A549 (cell line): ENCODE results near the gene MRLN. TPM values are rescaled to one million over a fixed set of nuclear protein-coding genes. Genes with fewer than 3 reads are reported as not detected.

ENCODE experiments used
- ATAC-seq, 2 experiments: fragments of 200-7000 bp in 1 of 2; fragments of >200 bp in 1 of 2; cut with Nextera tagmentation in 1 of 2; cut with Tn5 transposase in 1 of 2; 3 replicates each; pipeline versions ENCODE4 v1.8.0 to v1.9.1; 2018 to 2020; ENCODE audit warnings: mild to moderate bottlenecking in 1 of 2, moderate library complexity in 1 of 2
- CTCF ChIA-PET: fragments of 300-600 bp; sonication (Branson Sonifier 250); formaldehyde crosslinking; extraction: SDS; loops from one replicate; lab custom pipeline; 2021; ENCODE audit warnings: antibody characterized with exemption, inconsistent platforms; lab: Yijun Ruan, JAX
- POLR2A ChIA-PET: fragments of 350-600 bp; formaldehyde crosslinking; extraction: SDS; loops from one replicate; lab custom pipeline; 2021; ENCODE audit warnings: antibody characterized with exemption, inconsistent platforms; lab: Yijun Ruan, JAX
- DNase-seq, 2 experiments: peaks; one replicate each; pipeline versions ENCODE4 v3.0.0 to v3.0.0-alpha.2; 2011 to 2016; ENCODE audit warnings: low read depth in 1 of 2, low spot score in 1 of 2
- FAIRE-seq: peaks from 2 replicates; lab custom pipeline; 2011; peaks lifted over from hg19 to GRCh38; lab: Jason Lieb, UNC
- H3K27ac ChIP-seq, 2 experiments: fragments of >200 bp; sonication (Bioruptor Twin); formaldehyde crosslinking; 3 replicates each; pipeline ENCODE4 v1.5.1; 2016 to 2017
- H3K4me1 ChIP-seq: fragments of >200 bp; sonication (Bioruptor Twin); formaldehyde crosslinking; 3 replicates; pipeline ENCODE4 v1.6.1; 2016
- H3K4me2 ChIP-seq: fragments of >200 bp; sonication (Bioruptor Twin); formaldehyde crosslinking; 3 replicates; pipeline ENCODE4 v1.6.1; 2016
- H3K4me3 ChIP-seq: fragments of >200 bp; sonication (Bioruptor Twin); formaldehyde crosslinking; 3 replicates; pipeline ENCODE4 v1.5.1; 2016
- H3K9me3 ChIP-seq: fragments of >200 bp; sonication (Bioruptor Twin); formaldehyde crosslinking; 3 replicates; pipeline ENCODE4 v1.6.1; 2016
- BHLHE40 ChIP-seq: IDR thresholded peaks from 2 replicates; pipeline ENCODE4 v1.6.1; 2012; ENCODE audit warnings: low read depth, low read length, inconsistent platforms
- CBX2 ChIP-seq: fragments of 200-600 bp; sonication (generic); IDR thresholded peaks from 2 replicates; pipeline ENCODE4 v1.6.1; 2016; ENCODE audit warnings: low read depth, mild to moderate bottlenecking, borderline replicate concordance
- CEBPB ChIP-seq, 2 experiments: fragments of >200 bp in 1 of 2; sonication (Bioruptor Twin) in 1 of 2; formaldehyde crosslinking in 1 of 2; IDR thresholded peaks; 2 replicates each; pipeline ENCODE4 v1.6.1; 2012 to 2016
- CHD4 ChIP-seq: fragments of 200-600 bp; sonication (generic); IDR thresholded peaks from 2 replicates; pipeline ENCODE4 v1.6.1; 2016; ENCODE audit warnings: antibody characterized with exemption, mild to moderate bottlenecking, borderline replicate concordance
- CTCF ChIP-seq: fragments of >200 bp; sonication (Bioruptor Twin); formaldehyde crosslinking; IDR thresholded peaks from 3 replicates; pipeline ENCODE4 v1.5.1; 2016
- E2F6 ChIP-seq: IDR thresholded peaks from 2 replicates; pipeline ENCODE4 v1.6.1; 2012; ENCODE audit warnings: low read depth, borderline replicate concordance
- EHMT2 ChIP-seq: fragments of 200-600 bp; sonication (generic); IDR thresholded peaks from 2 replicates; pipeline ENCODE4 v1.6.1; 2016; ENCODE audit warnings: antibody characterized with exemption, low read depth, mild to moderate bottlenecking, moderate library complexity
- ELK1 ChIP-seq: fragments of 150-350 bp; IDR thresholded peaks from 2 replicates; pipeline ENCODE4 v1.6.1; 2014; ENCODE audit warnings: low read depth, mild to moderate bottlenecking, low read length
- EP300 ChIP-seq, 2 experiments: fragments of >200 bp; sonication (Bioruptor Twin); formaldehyde crosslinking; IDR thresholded peaks; 2 replicates in 1 of 2; 3 replicates in 1 of 2; pipeline ENCODE4 v1.6.1; 2016 to 2017
- FOXS1 ChIP-seq: fragments of 250-450 bp; sonication (Bioruptor Pico); IDR thresholded peaks from 2 replicates; pipeline ENCODE4 v1.5.0; 2020; ENCODE audit warnings: mild to moderate bottlenecking, moderate library complexity
- GATA3 ChIP-seq: IDR thresholded peaks from 2 replicates; pipeline ENCODE4 v1.6.1; 2012; ENCODE audit warnings: borderline replicate concordance
- HDAC2 ChIP-seq: fragments of 200-600 bp; sonication (generic); IDR thresholded peaks from 2 replicates; pipeline ENCODE4 v1.6.1; 2016
- HOXA7 ChIP-seq: fragments of 250-450 bp; sonication (Bioruptor Pico); IDR thresholded peaks from 2 replicates; pipeline ENCODE4 v1.5.0; 2020; ENCODE audit warnings: mild to moderate bottlenecking, moderate library complexity
- HOXB13 ChIP-seq: fragments of 250-450 bp; sonication (Bioruptor Pico); IDR thresholded peaks from 2 replicates; pipeline ENCODE4 v1.5.0; 2020; ENCODE audit warnings: low read depth, mild to moderate bottlenecking, moderate library complexity
- HOXB5 ChIP-seq: fragments of 250-450 bp; sonication (Bioruptor Pico); IDR thresholded peaks from 2 replicates; pipeline ENCODE4 v1.5.0; 2020; ENCODE audit warnings: mild to moderate bottlenecking, moderate library complexity
- JUNB ChIP-seq: fragments of >200 bp; sonication (Bioruptor Twin); formaldehyde crosslinking; IDR thresholded peaks from 2 replicates; pipeline ENCODE4 v1.6.1; 2016
- KDM1A ChIP-seq: fragments of 200-600 bp; sonication (generic); IDR thresholded peaks from 2 replicates; pipeline ENCODE4 v1.6.1; 2016; ENCODE audit warnings: low read depth, mild to moderate bottlenecking
- MAFK ChIP-seq: fragments of 450-650 bp; IDR thresholded peaks from 2 replicates; pipeline ENCODE4 v1.6.1; 2014; ENCODE audit not compliant: partially characterized antibody
- MAX ChIP-seq: IDR thresholded peaks from 2 replicates; pipeline ENCODE4 v1.6.1; 2012
- MAZ ChIP-seq: fragments of 150-350 bp; IDR thresholded peaks from 2 replicates; pipeline ENCODE4 v1.6.1; 2014; ENCODE audit warnings: antibody characterized with exemption, low read depth, low read length, borderline replicate concordance
- MYC ChIP-seq: IDR thresholded peaks from 2 replicates; pipeline ENCODE4 v1.6.1; 2012; ENCODE audit warnings: mild to moderate bottlenecking, inconsistent platforms, low read length, improper control_type of control experiment, borderline replicate concordance
- NFE2L2 ChIP-seq: fragments of 150-350 bp; conservative IDR thresholded peaks from 2 replicates; pipeline ENCODE4 v1.6.1; 2014; ENCODE audit warnings: low read length
- NPAS2 ChIP-seq: fragments of 250-450 bp; sonication (Bioruptor Pico); IDR thresholded peaks from 2 replicates; pipeline ENCODE4 v1.8.0; 2022; ENCODE audit warnings: mild to moderate bottlenecking, moderate library complexity, borderline replicate concordance
- PBX3 ChIP-seq: IDR thresholded peaks from 2 replicates; pipeline ENCODE4 v1.6.1; 2012
- RARB ChIP-seq: fragments of 250-450 bp; sonication (Bioruptor Pico); IDR thresholded peaks from 2 replicates; pipeline ENCODE4 v1.8.0; 2021; ENCODE audit warnings: mild to moderate bottlenecking, moderate library complexity
- RFX5 ChIP-seq: fragments of 450-650 bp; IDR thresholded peaks from 2 replicates; pipeline ENCODE4 v1.7.1; 2014; ENCODE audit warnings: antibody characterized with exemption, mild to moderate bottlenecking, moderate library complexity
- TP53 ChIP-seq: fragments of 250-450 bp; sonication (Bioruptor Pico); IDR thresholded peaks from 2 replicates; pipeline ENCODE4 v1.5.0; 2021; ENCODE audit warnings: mild to moderate bottlenecking, moderate library complexity
- USF2 ChIP-seq: fragments of 450-650 bp; IDR thresholded peaks from 2 replicates; pipeline ENCODE4 v1.6.1; 2014; ENCODE audit warnings: antibody characterized with exemption
- ZNF302 ChIP-seq: fragments of 250-450 bp; sonication (Bioruptor Pico); IDR thresholded peaks from 2 replicates; pipeline ENCODE4 v1.9.0; 2021; ENCODE audit warnings: inconsistent platforms, mild to moderate bottlenecking, moderate library complexity
- WGBS: methylation state at CpG from one replicate; pipeline ENCODE4 v1.1.6; 2017; ENCODE audit errors: missing lambda C conversion rate; 5-methylcytosine and 5-hydroxymethylcytosine counted together
- polyA plus RNA-seq, 4 experiments: library from polyadenylated mRNA; depleted of rRNA in 3 of 4; stranded (reverse); fragments of >200 nt; fragmentation: RNase III in 1 of 4; extraction: RNeasy Plus Mini Kit Qiagen cat#74134 plus additional on column Dnase treatment in 1 of 4; gene quantifications; 2 replicates in 3 of 4; 3 replicates in 1 of 4; pipeline ENCODE4 v1.2.3, GENCODE V29; 2011 to 2017

MRLN gene
- polyA plus RNA-seq, 2 of the 4 experiments (the other 2 are of a cell fraction), result not detected

- no peaks in the 10 kb centered on the region for H3K4me1 ChIP-seq
- TF ChIP-seq HOXB5 (no peak), GATA3 (no peak), ZNF302 (CRISPR knock-in tag) (no peak), MAZ (no peak), JUNB (no peak), RARB (CRISPR knock-in tag) (no peak), MAFK (no peak), USF2 (no peak), FOXS1 (CRISPR knock-in tag) (no peak), CBX2 (no peak), BHLHE40 (no peak), HOXB13 (CRISPR knock-in tag) (no peak), EHMT2 (no peak), RFX5 (no peak), MAX (no peak), HOXA7 (CRISPR knock-in tag) (no peak), MYC (no peak)
- ChIA-PET CTCF (interaction anchor here (0.6 kb wide), 1 partner anchor 1800 kb away, joined by 3 read pairs; no protein-coding TSS in a partner anchor), POLR2A (no interaction called here)
- no peak for DNase-seq
- no peak overlapping the region for H3K27ac ChIP-seq
- no peak overlapping the region for H3K4me3 ChIP-seq
- 18% methylated on average over 2 of the region's 2 CpGs for WGBS
- no peak for FAIRE-seq
- H3K9me3 ChIP-seq, result no peaks in the 10 kb centered on the region
- H3K4me2 ChIP-seq, result no peak overlapping the region
- no peak for ATAC-seq
Observed at GRCh38 chr10:59692113-59692512, 61.1 kb downstream of the MRLN start.

GRCh38 chr10:59688921-59689351 is 64.3 kb downstream of the MRLN start:
- Histone ChIP-seq H3K4me1 (no peaks in the 10 kb centered on the region), H3K4me2 (no peak overlapping the region)
- ATAC-seq, result no peak
- CTCF ChIA-PET, result no interaction called here
- no peak for TF ChIP-seq HDAC2
- no peak for TF ChIP-seq HOXB5
- no peak for TF ChIP-seq NFE2L2
- no peak for TF ChIP-seq TP53 (CRISPR knock-in tag)
- no peak for TF ChIP-seq CEBPB (IDR thresholded peaks at IDR 0.05)
- no peak for TF ChIP-seq HOXB13 (CRISPR knock-in tag)
- no peak for TF ChIP-seq E2F6
- no peak for TF ChIP-seq CHD4
- TF ChIP-seq, all 56 proteins: peak for 0
- Histone ChIP-seq H3K9me3 (no peaks in the 10 kb centered on the region), H3K4me3 (no peak overlapping the region), H3K27ac (no peak overlapping the region)
- no peak for FAIRE-seq
- 23% methylated on average over 5 of the region's 5 CpGs for WGBS
- POLR2A ChIA-PET, result no interaction called here
- no peak for DNase-seq

- TF ChIP-seq ELK1, result no peak
- TF ChIP-seq KDM1A, result no peak
- TF ChIP-seq NFE2L2, result no peak
- no peak for TF ChIP-seq PBX3
- no peak for TF ChIP-seq NPAS2 (CRISPR knock-in tag)
- no peak for TF ChIP-seq CTCF
- no peak for TF ChIP-seq EP300 (IDR thresholded peaks at IDR 0.05)
- TF ChIP-seq, all 56 proteins: peak for 0
- H3K9me3 ChIP-seq, result no peaks in the 10 kb centered on the region
- DNase-seq (no peak), ATAC-seq (no peak), FAIRE-seq (no peak)
- POLR2A ChIA-PET, result no interaction called here
- CTCF ChIA-PET, result no interaction called here
- H3K4me2 ChIP-seq, result no peak overlapping the region
- H3K27ac ChIP-seq, result no peak overlapping the region
- no peak overlapping the region for H3K4me3 ChIP-seq
- H3K4me1 ChIP-seq, result no peaks in the 10 kb centered on the region
- 10% methylated on average over 1 of the region's 1 CpG for WGBS
Observed at GRCh38 chr10:59687657-59688056, 65.6 kb downstream of the MRLN start.
